SH-SY5Y (cell line): Measurements from ENCODE around the gene ZNF212.

Experiments used
- GATA2 ChIP-seq: IDR thresholded peaks from 2 replicates; pipeline ENCODE4 v1.6.1; 2011; ENCODE audit warnings: mild to moderate bottlenecking, low read depth, low read length
- GATA3 ChIP-seq: IDR thresholded peaks from 2 replicates; pipeline ENCODE4 v1.6.1; 2011; ENCODE audit warnings: low read depth, mild to moderate bottlenecking, low read length, moderate library complexity

DNA sequence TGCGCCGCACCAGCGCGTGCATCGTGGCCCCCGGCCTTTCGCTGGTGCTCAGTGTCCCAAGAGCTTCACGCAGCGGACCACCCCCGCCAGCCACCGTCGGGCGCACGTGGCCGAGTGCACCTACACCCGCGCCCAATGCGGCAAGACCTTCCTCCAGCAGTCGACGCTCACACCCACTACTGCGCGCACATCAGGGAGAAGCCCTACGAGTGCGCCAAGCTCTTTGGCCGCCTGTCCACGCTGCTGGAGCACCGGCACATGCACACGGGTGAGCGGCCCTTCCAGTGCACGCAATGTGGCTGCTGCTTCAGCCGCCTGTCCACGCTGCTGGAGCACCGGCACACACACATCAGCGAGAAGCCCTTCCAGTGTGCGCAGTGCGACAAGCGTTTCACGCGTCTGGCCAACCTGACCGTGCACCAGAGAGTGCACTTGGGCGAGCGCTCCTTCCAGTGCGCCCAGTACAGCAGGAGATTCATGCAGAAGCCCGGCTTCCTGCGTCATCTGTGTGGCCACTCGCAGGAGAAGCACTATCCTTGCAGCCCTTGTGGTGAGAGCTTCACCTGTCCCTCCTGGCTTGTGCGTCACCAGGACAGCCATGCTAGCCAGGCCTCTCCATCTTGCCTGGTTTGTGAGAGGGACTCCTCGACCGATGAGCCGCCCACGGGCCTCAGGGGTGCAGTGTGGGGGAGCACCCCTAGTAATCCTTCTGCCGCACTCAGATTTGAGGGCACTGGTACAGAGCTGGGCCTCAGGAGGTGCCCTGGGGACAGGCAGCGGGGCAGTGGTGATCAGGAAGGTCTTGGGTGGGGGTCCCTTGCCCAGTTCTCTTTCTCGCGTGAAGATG lies 55.4 kb downstream of the ZNF212 start:
- TF ChIP-seq GATA2, result no peak
- TF ChIP-seq GATA3, result no peak
